Osteocyte (in vitro differentiated cells): ENCODE results near the gene DENND5B. TPM values are rescaled to one million over a fixed set of nuclear protein-coding genes. Genes with fewer than 3 reads are reported as not detected.

Experiments used
- DNase-seq: peaks from one replicate; pipeline ENCODE4 v3.0.0; 2021; ENCODE audit warnings: mixed read lengths; ENCODE audit not compliant: unreplicated experiment; ENCODE audit errors: extremely low spot score
- H3K27ac Mint-ChIP-seq: one replicate; pipeline ENCODE4 v1.8.0; 2021; ENCODE audit warnings: mild to moderate bottlenecking, mixed read lengths; ENCODE audit not compliant: unreplicated experiment
- H3K27me3 Mint-ChIP-seq: one replicate; pipeline ENCODE4 v1.8.0; 2021; ENCODE audit warnings: mixed read lengths; ENCODE audit not compliant: unreplicated experiment
- H3K36me3 Mint-ChIP-seq: one replicate; pipeline ENCODE4 v1.8.0; 2021; ENCODE audit warnings: mixed read lengths; ENCODE audit not compliant: unreplicated experiment
- H3K4me1 Mint-ChIP-seq: one replicate; pipeline ENCODE4 v1.8.0; 2021; ENCODE audit warnings: mixed read lengths; ENCODE audit not compliant: unreplicated experiment
- H3K4me3 Mint-ChIP-seq: one replicate; pipeline ENCODE4 v1.8.0; 2021; ENCODE audit warnings: mild to moderate bottlenecking, moderate library complexity, mixed read lengths; ENCODE audit not compliant: unreplicated experiment
- H3K9me3 Mint-ChIP-seq: one replicate; pipeline ENCODE4 v1.8.0; 2021; ENCODE audit warnings: mixed read lengths; ENCODE audit not compliant: unreplicated experiment
- total RNA-seq: library from RNA; stranded (reverse); gene quantifications from 2 replicates; pipeline ENCODE4 v1.2.1, GENCODE V29; 2021
- TF ChIP-seq, protein P1 (sequence below): fragments of 200-600 bp; sonication (generic); IDR thresholded peaks from 2 replicates; pipeline ENCODE4 v1.5.0; 2021; ENCODE audit warnings: antibody characterized with exemption, mild to moderate bottlenecking, moderate library complexity

The DENND5B gene
- total RNA-seq, 1 donor from 2014 or later, result 17.8 TPM

DNA sequence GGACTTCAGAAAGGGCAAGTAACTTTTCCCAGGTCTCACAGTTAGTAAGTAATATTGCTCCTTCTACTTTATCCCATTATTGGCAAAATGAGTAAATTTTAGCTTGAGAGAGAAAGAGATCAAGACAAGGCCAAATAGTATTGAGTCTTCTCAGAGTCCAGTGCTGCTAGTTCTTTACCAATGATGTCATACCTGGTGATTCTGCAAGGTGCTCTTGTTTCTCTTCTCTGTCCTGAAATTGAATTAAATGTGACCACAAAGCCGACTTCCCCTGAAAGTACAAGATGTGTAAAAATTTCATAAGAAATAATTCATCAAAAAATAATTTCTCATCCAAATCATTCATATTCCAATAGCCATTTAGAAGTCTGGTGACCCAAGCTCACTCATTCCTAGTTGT is 167.5 kb downstream of the DENND5B start:
- Mint-ChIP-seq H3K9me3 (no peaks in the 10 kb centered on the region), H3K27ac (no peak overlapping the region), H3K36me3 (peaks cover 24% of the 10 kb centered on the region), H3K27me3 (no peaks in the 10 kb centered on the region), H3K4me3 (no peak overlapping the region), H3K4me1 (peaks cover 3% of the 10 kb centered on the region)
- DNase-seq, result no peak
- TF ChIP-seq, protein P1, sequence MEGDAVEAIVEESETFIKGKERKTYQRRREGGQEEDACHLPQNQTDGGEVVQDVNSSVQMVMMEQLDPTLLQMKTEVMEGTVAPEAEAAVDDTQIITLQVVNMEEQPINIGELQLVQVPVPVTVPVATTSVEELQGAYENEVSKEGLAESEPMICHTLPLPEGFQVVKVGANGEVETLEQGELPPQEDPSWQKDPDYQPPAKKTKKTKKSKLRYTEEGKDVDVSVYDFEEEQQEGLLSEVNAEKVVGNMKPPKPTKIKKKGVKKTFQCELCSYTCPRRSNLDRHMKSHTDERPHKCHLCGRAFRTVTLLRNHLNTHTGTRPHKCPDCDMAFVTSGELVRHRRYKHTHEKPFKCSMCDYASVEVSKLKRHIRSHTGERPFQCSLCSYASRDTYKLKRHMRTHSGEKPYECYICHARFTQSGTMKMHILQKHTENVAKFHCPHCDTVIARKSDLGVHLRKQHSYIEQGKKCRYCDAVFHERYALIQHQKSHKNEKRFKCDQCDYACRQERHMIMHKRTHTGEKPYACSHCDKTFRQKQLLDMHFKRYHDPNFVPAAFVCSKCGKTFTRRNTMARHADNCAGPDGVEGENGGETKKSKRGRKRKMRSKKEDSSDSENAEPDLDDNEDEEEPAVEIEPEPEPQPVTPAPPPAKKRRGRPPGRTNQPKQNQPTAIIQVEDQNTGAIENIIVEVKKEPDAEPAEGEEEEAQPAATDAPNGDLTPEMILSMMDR, result no peak

DNA sequence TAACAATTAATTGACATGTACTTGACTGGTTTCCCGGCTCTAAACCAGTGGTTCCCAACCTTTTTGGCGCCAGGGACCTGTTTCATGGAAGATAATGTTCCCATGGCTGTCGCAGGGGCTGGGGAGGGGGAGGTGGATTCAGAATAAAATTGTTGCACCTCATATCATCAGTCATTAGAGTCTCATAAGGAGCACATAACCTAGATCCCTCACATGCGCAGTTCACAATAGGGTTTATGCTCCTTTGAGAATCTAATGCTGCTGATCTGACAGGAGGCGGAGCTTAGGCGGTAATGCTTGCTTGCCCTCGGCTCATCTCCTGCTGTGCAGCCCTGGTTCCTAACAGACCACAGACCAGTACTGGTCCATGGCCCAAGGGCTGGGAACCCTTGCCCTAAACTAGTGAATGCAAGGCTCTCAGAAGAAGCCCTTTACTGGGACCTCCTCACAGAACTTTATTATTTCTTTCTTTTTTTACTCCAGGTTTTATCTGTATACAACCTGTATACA is 178.6 kb downstream of the DENND5B start:
- Mint-ChIP-seq H3K27me3 (no peaks in the 10 kb centered on the region), H3K27ac (no peak overlapping the region), H3K4me1 (no peaks in the 10 kb centered on the region), H3K36me3 (peaks cover 27% of the 10 kb centered on the region), H3K9me3 (no peaks in the 10 kb centered on the region), H3K4me3 (no peak overlapping the region)
- DNase-seq, result no peak
- TF ChIP-seq, protein P1, result no peak

DNA sequence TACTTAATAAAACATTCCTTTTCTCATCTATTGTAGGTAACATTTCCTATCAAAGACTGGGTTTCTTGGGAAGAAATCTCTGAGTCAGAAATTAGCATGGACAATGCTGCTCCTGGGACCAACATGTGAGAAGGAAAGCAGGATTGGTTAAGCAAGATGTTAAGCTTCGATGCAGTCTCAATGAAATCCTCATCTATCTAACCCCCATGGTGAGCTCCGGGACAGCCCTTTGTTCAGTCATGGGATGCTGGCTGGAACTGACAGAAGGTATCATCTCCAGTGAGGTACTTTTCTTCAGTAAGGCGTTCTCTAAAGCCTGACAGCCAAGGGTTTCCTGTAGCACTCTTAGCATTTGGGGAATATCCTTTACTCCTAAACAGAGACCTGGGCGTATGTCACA is 182.2 kb downstream of the DENND5B start:
- no peak overlapping the region for H3K27ac Mint-ChIP-seq
- TF ChIP-seq, protein P1, result no peak
- no peak overlapping the region for H3K4me3 Mint-ChIP-seq
- no peak for DNase-seq
- peaks cover 16% of the 10 kb centered on the region for H3K36me3 Mint-ChIP-seq
- H3K9me3 Mint-ChIP-seq, result no peaks in the 10 kb centered on the region
- no peaks in the 10 kb centered on the region for H3K27me3 Mint-ChIP-seq
- H3K4me1 Mint-ChIP-seq, result peaks cover 5% of the 10 kb centered on the region

DNA sequence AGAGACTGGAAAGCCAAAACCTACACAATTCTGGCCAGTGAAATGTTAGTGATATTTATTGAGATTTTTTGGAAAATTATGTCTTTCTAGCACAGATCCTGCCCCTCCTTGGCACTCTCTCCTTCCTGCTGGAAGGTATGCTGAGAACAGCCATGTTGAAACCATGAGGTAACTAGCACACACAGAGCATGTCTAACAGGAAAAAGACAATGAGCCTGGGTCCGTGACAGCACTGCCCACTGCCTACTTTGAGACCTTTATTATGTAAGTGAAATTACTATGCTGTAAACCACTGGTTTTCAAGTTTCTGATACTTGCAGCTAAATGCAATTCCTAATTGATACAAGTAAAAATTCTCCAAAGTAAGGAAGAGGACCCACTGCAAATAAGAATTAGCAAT is 183.4 kb downstream of the DENND5B start:
- H3K4me1 Mint-ChIP-seq, result peaks cover 10% of the 10 kb centered on the region
- DNase-seq, result no peak
- H3K9me3 Mint-ChIP-seq, result no peaks in the 10 kb centered on the region
- no peak overlapping the region for H3K4me3 Mint-ChIP-seq
- no peaks in the 10 kb centered on the region for H3K27me3 Mint-ChIP-seq
- H3K27ac Mint-ChIP-seq, result no peak overlapping the region
- H3K36me3 Mint-ChIP-seq, result peaks cover 5% of the 10 kb centered on the region
- TF ChIP-seq, protein P1, result no peak

DNA sequence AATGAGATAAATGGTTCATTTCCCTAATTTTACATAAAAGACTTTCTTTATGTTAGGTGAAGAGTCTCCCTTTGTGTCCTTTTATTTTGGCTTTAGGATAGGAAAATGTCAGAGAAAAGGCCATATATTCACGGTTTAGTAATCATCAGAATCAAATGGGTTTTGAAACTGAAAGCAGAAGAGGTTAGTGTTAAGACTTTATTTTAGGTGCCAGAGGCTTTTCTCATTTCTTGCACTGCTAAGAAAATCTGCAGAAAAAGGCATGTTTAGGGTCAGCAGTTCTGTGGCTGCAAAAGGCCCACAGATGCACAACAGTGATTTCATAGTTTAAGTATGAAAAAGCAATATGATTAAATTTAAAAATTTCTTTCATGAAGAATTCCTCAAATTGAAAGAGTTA is 184.6 kb downstream of the DENND5B start:
- peaks cover 9% of the 10 kb centered on the region for H3K36me3 Mint-ChIP-seq
- no peak for DNase-seq
- peaks cover 10% of the 10 kb centered on the region for H3K4me1 Mint-ChIP-seq
- H3K9me3 Mint-ChIP-seq, result no peaks in the 10 kb centered on the region
- peak overlapping the region; percentile 16 for H3K27ac Mint-ChIP-seq
- TF ChIP-seq, protein P1, result no peak
- H3K4me3 Mint-ChIP-seq, result no peak overlapping the region
- no peaks in the 10 kb centered on the region for H3K27me3 Mint-ChIP-seq
